Nephron progenitor cell (in vitro differentiated cells): ENCODE results near the gene KIF20B.
"Not testable (repeated sequence)": the region's sequence is repeated elsewhere in the genome, so short reads cannot be mapped to it uniquely, and the experiment has no call there.

Experiments
- DNase-seq: peaks from one replicate; pipeline ENCODE4 v3.0.0; 2021
- H3K27ac Mint-ChIP-seq: 2 replicates; pipeline ENCODE4 v1.8.0; 2021; ENCODE audit warnings: mild to moderate bottlenecking, moderate library complexity, mixed read lengths
- H3K27me3 Mint-ChIP-seq: 2 replicates; pipeline ENCODE4 v1.8.0; 2021; ENCODE audit warnings: mild to moderate bottlenecking, low read depth, mixed read lengths; ENCODE audit not compliant: poor library complexity
- H3K36me3 Mint-ChIP-seq: 2 replicates; pipeline ENCODE4 v1.8.0; 2021; ENCODE audit warnings: low read depth, mixed read lengths
- H3K4me1 Mint-ChIP-seq: 2 replicates; pipeline ENCODE4 v1.8.0; 2021; ENCODE audit warnings: mixed read lengths
- H3K4me3 Mint-ChIP-seq: 2 replicates; pipeline ENCODE4 v1.8.0; 2021; ENCODE audit warnings: mild to moderate bottlenecking, moderate library complexity, mixed read lengths
- H3K9me3 Mint-ChIP-seq: 2 replicates; pipeline ENCODE4 v1.8.0; 2021; ENCODE audit warnings: mild to moderate bottlenecking, moderate library complexity, mixed read lengths
- CTCF ChIP-seq: fragments of 200-600 bp; sonication (generic); IDR thresholded peaks from 2 replicates; pipeline ENCODE4 v1.5.0; 2021; ENCODE audit warnings: antibody characterized with exemption

KIF20B gene

DNA sequence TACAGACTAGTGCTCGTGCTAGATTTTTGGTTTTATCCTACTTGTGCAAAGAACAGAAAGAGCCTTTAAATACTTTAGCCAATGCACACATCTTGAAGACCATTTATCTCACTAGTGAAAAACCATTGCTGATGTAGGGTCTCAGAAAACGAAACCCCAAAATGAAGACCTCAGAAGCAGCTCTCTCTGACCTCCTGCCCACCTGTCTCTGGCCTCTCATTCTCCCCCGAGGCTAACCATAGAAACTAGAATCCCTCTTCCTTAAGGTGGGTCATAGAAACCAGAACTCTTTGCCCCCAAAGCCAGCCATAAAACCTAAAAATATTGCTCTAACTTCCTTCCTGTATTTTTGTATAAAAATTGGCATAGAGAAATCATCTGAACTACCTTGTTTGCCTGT is 112.2 kb downstream of the KIF20B start:
- H3K36me3 Mint-ChIP-seq: no peaks in the 10 kb centered on the region
- no peak for TF ChIP-seq CTCF
- H3K9me3 Mint-ChIP-seq: peaks cover 10% of the 10 kb centered on the region
- no peak overlapping the region for H3K27ac Mint-ChIP-seq
- H3K4me3 Mint-ChIP-seq: no peak overlapping the region
- H3K4me1 Mint-ChIP-seq: no peaks in the 10 kb centered on the region
- H3K27me3 Mint-ChIP-seq: peaks cover 9% of the 10 kb centered on the region
- no peak for DNase-seq

- no peak for TF ChIP-seq CTCF
- no peak overlapping the region for H3K4me3 Mint-ChIP-seq
- H3K27me3 Mint-ChIP-seq: peaks cover 5% of the 10 kb centered on the region
- H3K4me1 Mint-ChIP-seq: no peaks in the 10 kb centered on the region
- H3K36me3 Mint-ChIP-seq: peaks cover 1% of the 10 kb centered on the region
- no peak overlapping the region for H3K27ac Mint-ChIP-seq
- no peak for DNase-seq
- H3K9me3 Mint-ChIP-seq: peaks cover 18% of the 10 kb centered on the region
Observed at GRCh38 chr10:89814278-89814677, 112.9 kb downstream of the KIF20B start.

- Mint-ChIP-seq H3K27ac (no peak overlapping the region), H3K4me1 (no peaks in the 10 kb centered on the region), H3K4me3 (no peak overlapping the region), H3K9me3 (peaks cover 28% of the 10 kb centered on the region), H3K36me3 (peaks cover 5% of the 10 kb centered on the region), H3K27me3 (peaks cover 5% of the 10 kb centered on the region)
- no peak for DNase-seq
- TF ChIP-seq CTCF: no peak
Observed at GRCh38 chr10:89815049-89815853, 113.9 kb downstream of the KIF20B start.

DNA sequence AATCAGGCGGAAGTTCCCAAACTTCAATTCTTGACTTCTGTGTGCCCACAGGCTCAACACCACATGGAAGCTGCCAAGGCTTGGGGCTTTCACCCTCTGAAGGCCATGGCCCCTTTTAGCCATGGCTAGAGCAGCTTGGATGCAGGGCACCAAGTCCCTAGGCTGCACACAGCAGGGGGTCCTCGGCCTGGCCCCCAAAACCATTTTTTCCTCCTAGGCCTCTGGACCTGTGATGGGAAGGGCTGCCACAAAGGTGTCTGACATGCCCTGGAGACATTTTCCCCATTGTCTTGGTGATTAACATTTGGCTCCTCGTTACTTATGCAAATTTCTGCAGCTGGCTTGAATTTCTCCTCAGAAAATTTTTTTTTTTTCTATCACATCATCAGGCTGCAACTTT is 117.6 kb downstream of the KIF20B start:
- H3K9me3 Mint-ChIP-seq: peaks cover 29% of the 10 kb centered on the region
- H3K4me3 Mint-ChIP-seq, H3K4me1 Mint-ChIP-seq, H3K27ac Mint-ChIP-seq, DNase-seq, H3K36me3 Mint-ChIP-seq, H3K27me3 Mint-ChIP-seq: not testable (repeated sequence)
